Thoracic aorta (tissue), 2 donors: ENCODE data around the gene ACR. TPM values are rescaled to one million over a fixed set of nuclear protein-coding genes. Genes with fewer than 3 reads are reported as not detected.

Experiments used
- ATAC-seq: fragments of 150-250 bp; one replicate; pipeline ENCODE4 v1.8.0; 2017; ENCODE audit warnings: low read depth; ENCODE audit not compliant: insufficient number of reproducible peaks, low FRiP score
- DNase-seq: peaks from one replicate; pipeline ENCODE4 v3.0.0-alpha.2; 2020; ENCODE audit warnings: low spot score
- H3K27ac ChIP-seq, 2 donors: fragments of 200-600 bp; sonication (generic); 1 replicate in 1 of 2; 2 replicates in 1 of 2; pipeline ENCODE4 v1.5.1; 2016; ENCODE audit warnings: mild to moderate bottlenecking in 2 of 2, moderate library complexity in 2 of 2
- H3K27me3 ChIP-seq: fragments of 200-600 bp; sonication (generic); replicated peaks from 2 replicates; pipeline ENCODE4 v1.6.0; 2016; ENCODE audit warnings: mild to moderate bottlenecking; ENCODE audit not compliant: insufficient read depth
- H3K36me3 ChIP-seq: fragments of 200-600 bp; sonication (generic); one replicate; pipeline ENCODE4 v1.5.1; 2016
- H3K4me1 ChIP-seq, 2 donors: fragments of 200-600 bp; sonication (generic); 1 replicate in 1 of 2; 2 replicates in 1 of 2; pipeline versions ENCODE4 v1.5.1 to v1.6.0; 2016; ENCODE audit warnings: low read depth in 2 of 2, mild to moderate bottlenecking in 1 of 2; ENCODE audit not compliant: control insufficient read depth in 1 of 2
- H3K4me3 ChIP-seq: fragments of 200-600 bp; sonication (generic); 2 replicates; pipeline ENCODE4 v1.5.1; 2016; ENCODE audit warnings: mild to moderate bottlenecking
- H3K9me3 ChIP-seq: fragments of 200-600 bp; sonication (generic); 2 replicates; pipeline ENCODE4 v1.5.1; 2016
- total RNA-seq, 2 donors: library from RNA; depleted of rRNA; stranded (reverse); fragments of >200 nt; gene quantifications; one replicate each; pipeline versions ENCODE4 v1.1.0 to v1.2.3, GENCODE V29; 2016
- TF ChIP-seq, protein P1 (sequence below): fragments of 200-600 bp; sonication (generic); IDR thresholded peaks from one replicate; pipeline ENCODE4 v1.5.1; 2019; ENCODE audit warnings: antibody characterized with exemption

The ACR gene
- total RNA-seq, 2 donors from 2014 or later, result not detected

DNA sequence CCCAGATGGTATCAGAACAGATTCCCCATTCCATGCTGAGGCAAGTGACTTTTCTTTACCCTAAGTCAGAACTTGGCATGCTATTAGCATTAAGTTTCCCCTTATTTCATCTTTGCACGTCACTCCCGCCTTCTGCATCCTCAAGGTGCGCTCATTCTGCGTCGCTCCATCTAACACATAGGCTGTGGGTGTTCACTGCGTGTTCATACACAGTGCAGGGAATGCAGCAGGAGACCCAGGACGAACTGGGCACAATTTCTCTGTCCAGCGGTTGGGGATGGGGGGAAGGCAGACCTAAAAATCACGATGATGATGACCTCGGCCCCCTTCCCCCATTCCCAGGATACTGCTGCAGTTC lies 19.7 kb upstream of the ACR start:
- ATAC-seq, result no peak
- DNase-seq, result no peak
- Histone ChIP-seq H3K9me3 (no peaks in the 10 kb centered on the region), H3K27me3 (no peaks in the 10 kb centered on the region), H3K36me3 (no peaks in the 10 kb centered on the region), H3K27ac (no peak overlapping the region), H3K4me3 (no peak overlapping the region), H3K4me1 (no peaks in the 10 kb centered on the region)
- TF ChIP-seq, protein P1, sequence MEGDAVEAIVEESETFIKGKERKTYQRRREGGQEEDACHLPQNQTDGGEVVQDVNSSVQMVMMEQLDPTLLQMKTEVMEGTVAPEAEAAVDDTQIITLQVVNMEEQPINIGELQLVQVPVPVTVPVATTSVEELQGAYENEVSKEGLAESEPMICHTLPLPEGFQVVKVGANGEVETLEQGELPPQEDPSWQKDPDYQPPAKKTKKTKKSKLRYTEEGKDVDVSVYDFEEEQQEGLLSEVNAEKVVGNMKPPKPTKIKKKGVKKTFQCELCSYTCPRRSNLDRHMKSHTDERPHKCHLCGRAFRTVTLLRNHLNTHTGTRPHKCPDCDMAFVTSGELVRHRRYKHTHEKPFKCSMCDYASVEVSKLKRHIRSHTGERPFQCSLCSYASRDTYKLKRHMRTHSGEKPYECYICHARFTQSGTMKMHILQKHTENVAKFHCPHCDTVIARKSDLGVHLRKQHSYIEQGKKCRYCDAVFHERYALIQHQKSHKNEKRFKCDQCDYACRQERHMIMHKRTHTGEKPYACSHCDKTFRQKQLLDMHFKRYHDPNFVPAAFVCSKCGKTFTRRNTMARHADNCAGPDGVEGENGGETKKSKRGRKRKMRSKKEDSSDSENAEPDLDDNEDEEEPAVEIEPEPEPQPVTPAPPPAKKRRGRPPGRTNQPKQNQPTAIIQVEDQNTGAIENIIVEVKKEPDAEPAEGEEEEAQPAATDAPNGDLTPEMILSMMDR, result no peak

- Histone ChIP-seq H3K9me3 (no peaks in the 10 kb centered on the region), H3K27me3 (no peaks in the 10 kb centered on the region), H3K27ac (no peak overlapping the region), H3K4me3 (no peak overlapping the region), H3K36me3 (no peaks in the 10 kb centered on the region), H3K4me1 (no peaks in the 10 kb centered on the region)
- TF ChIP-seq, protein P1, result no peak
- ATAC-seq (no peak), DNase-seq (no peak)
Observed at GRCh38 chr22:50719814-50720300, 18.1 kb upstream of the ACR start.

GRCh38 chr22:50720301-50721256 lies 17.4 kb upstream of the ACR start:
- Histone ChIP-seq H3K36me3 (no peaks in the 10 kb centered on the region), H3K4me3 (no peak overlapping the region)
- no peak for ATAC-seq

DNA sequence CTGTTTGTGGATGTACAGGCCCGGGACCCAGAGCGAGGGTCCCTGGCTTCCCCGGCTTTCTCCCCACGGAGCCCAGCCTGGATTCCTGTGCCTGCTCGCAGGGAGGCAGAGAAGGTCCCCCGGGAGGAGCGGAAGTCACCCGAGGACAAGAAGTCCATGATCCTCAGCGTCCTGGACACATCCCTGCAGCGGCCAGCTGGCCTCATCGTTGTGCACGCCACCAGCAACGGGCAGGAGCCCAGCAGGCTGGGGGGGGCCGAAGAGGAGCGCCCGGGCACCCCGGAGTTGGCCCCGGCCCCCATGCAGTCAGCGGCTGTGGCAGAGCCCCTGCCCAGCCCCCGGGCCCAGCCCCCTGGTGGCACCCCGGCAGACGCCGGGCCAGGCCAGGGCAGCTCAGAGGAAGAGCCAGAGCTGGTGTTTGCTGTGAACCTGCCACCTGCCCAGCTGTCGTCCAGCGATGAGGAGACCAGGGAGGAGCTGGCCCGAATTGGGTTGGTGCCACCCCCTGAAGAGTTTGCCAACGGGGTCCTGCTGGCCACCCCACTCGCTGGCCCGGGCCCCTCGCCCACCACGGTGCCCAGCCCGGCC lies 16.7 kb upstream of the ACR start:
- no peaks in the 10 kb centered on the region for H3K36me3 ChIP-seq
- TF ChIP-seq, protein P1, result no peak
- H3K27me3 ChIP-seq, result no peaks in the 10 kb centered on the region
- no peaks in the 10 kb centered on the region for H3K4me1 ChIP-seq
- H3K9me3 ChIP-seq, result no peaks in the 10 kb centered on the region
- H3K27ac ChIP-seq, result no peak overlapping the region
- DNase-seq (no peak), ATAC-seq (no peak)
- no peak overlapping the region for H3K4me3 ChIP-seq

More at GRCh38 chr22:50720301-50721256, 17.4 kb upstream of the ACR start:
- TF ChIP-seq, protein P1, result no peak
- no peaks in the 10 kb centered on the region for H3K27me3 ChIP-seq
- DNase-seq, result no peak
- H3K27ac ChIP-seq, result no peak overlapping the region
- H3K9me3 ChIP-seq, result no peaks in the 10 kb centered on the region
- no peaks in the 10 kb centered on the region for H3K4me1 ChIP-seq

- ATAC-seq (no peak), DNase-seq (no peak)
- no peaks in the 10 kb centered on the region for H3K4me1 ChIP-seq
- H3K9me3 ChIP-seq, result no peaks in the 10 kb centered on the region
- H3K27ac ChIP-seq, result no peak overlapping the region
- no peak overlapping the region for H3K4me3 ChIP-seq
- H3K27me3 ChIP-seq, result no peaks in the 10 kb centered on the region
- TF ChIP-seq, protein P1, result no peak
- no peaks in the 10 kb centered on the region for H3K36me3 ChIP-seq
Observed at GRCh38 chr22:50722048-50722701, 15.8 kb upstream of the ACR start.
